Smooth muscle cell (in vitro differentiated cells): ENCODE measurements around the gene AMMECR1. TPM values are rescaled to one million over a fixed set of nuclear protein-coding genes. Genes with fewer than 3 reads are reported as not detected.

ENCODE experiments used
- DNase-seq: peaks from one replicate; lab custom pipeline; 2025; ENCODE audit not compliant: unreplicated experiment; lab: John Stamatoyannopoulos, UW
- H2AFZ ChIP-seq: fragments of 200-600 bp; sonication (generic); 2 replicates; pipeline ENCODE4 v1.6.0; 2016; ENCODE audit warnings: antibody characterized with exemption, low read depth, mild to moderate bottlenecking
- H3F3A ChIP-seq: fragments of 200-600 bp; sonication (generic); 2 replicates; pipeline ENCODE4 v1.6.0; 2017; ENCODE audit warnings: antibody characterized with exemption, low read depth
- H3K27ac ChIP-seq: fragments of 200-600 bp; sonication (generic); 2 replicates; pipeline ENCODE4 v1.5.1; 2016; ENCODE audit warnings: low read depth, mild to moderate bottlenecking
- H3K27me3 ChIP-seq: fragments of 200-600 bp; sonication (generic); 2 replicates; pipeline ENCODE4 v1.6.1; 2016; ENCODE audit warnings: low read depth, mild to moderate bottlenecking
- H3K36me3 ChIP-seq: fragments of 200-600 bp; sonication (generic); 2 replicates; pipeline ENCODE4 v1.5.1; 2016; ENCODE audit warnings: low read depth
- H3K4me1 ChIP-seq: fragments of 200-600 bp; sonication (generic); 2 replicates; pipeline ENCODE4 v1.5.1; 2016; ENCODE audit warnings: low read depth
- H3K4me2 ChIP-seq: fragments of 200-600 bp; sonication (generic); 2 replicates; pipeline ENCODE4 v1.6.0; 2016; ENCODE audit warnings: mild to moderate bottlenecking
- H3K4me3 ChIP-seq: fragments of 200-600 bp; sonication (generic); 2 replicates; pipeline ENCODE4 v1.5.1; 2016; ENCODE audit warnings: mild to moderate bottlenecking
- H3K79me2 ChIP-seq: fragments of 200-600 bp; sonication (generic); 2 replicates; pipeline ENCODE4 v1.6.0; 2016; ENCODE audit warnings: low read depth, mild to moderate bottlenecking
- H3K9ac ChIP-seq: fragments of 200-600 bp; sonication (generic); 2 replicates; pipeline ENCODE4 v1.6.0; 2016; ENCODE audit warnings: low read depth
- H3K9me3 ChIP-seq: fragments of 200-600 bp; sonication (generic); replicated peaks from 2 replicates; pipeline ENCODE4 v1.5.1; 2016; ENCODE audit warnings: low read depth
- H4K20me1 ChIP-seq: fragments of 200-600 bp; sonication (generic); 2 replicates; pipeline ENCODE4 v1.6.0; 2016; ENCODE audit warnings: low read depth
- CTCF ChIP-seq: fragments of 200-600 bp; sonication (generic); IDR thresholded peaks from 2 replicates; pipeline ENCODE4 v1.5.1; 2017; ENCODE audit warnings: borderline replicate concordance, mild to moderate bottlenecking, antibody characterized with exemption; ENCODE audit not compliant: insufficient read depth, poor library complexity, severe bottlenecking
- WGBS: methylation state at CpG from one replicate; pipeline ENCODE4 v1.1.7; 2016; ENCODE audit warnings: low lambda C conversion rate; 5-methylcytosine and 5-hydroxymethylcytosine counted together
- polyA plus RNA-seq: library from polyadenylated mRNA; unstranded; fragments of >200 nt; fragmentation: Nextera tagmentation; extraction: Ambion mirVana; gene quantifications from 2 replicates; pipeline ENCODE4 v1.2.1, GENCODE V29; 2016
- total RNA-seq: library from RNA; depleted of rRNA; stranded (reverse); fragments of >200 nt; gene quantifications from 2 replicates; pipeline ENCODE4 v1.2.3, GENCODE V29; 2014

AMMECR1 gene
- total and polyA plus RNA-seq, 2 experiments from 2014 or later, result 5.5 to 19.6 TPM

- no peak for TF ChIP-seq CTCF
- H3K27ac ChIP-seq, result no peak overlapping the region
- no peak overlapping the region for H2AFZ ChIP-seq
- no peak for DNase-seq
- H3K4me1 ChIP-seq, result no peaks in the 10 kb centered on the region
- H3K9ac ChIP-seq, result no peak overlapping the region
- no peak overlapping the region for H3K4me3 ChIP-seq
- H3K79me2 ChIP-seq, result no peaks in the 10 kb centered on the region
- no peaks in the 10 kb centered on the region for H3K9me3 ChIP-seq
- no peaks in the 10 kb centered on the region for H3F3A ChIP-seq
- H4K20me1 ChIP-seq, result no peaks in the 10 kb centered on the region
- H3K27me3 ChIP-seq, result no peaks in the 10 kb centered on the region
- no peak overlapping the region for H3K4me2 ChIP-seq
- peaks cover 2% of the 10 kb centered on the region for H3K36me3 ChIP-seq
Measured at GRCh38 chrX:110265661-110266060, 52.2 kb downstream of the AMMECR1 start.

GRCh38 chrX:110259117-110259516 lies 58.8 kb downstream of the AMMECR1 start:
- DNase-seq, result no peak
- no peak overlapping the region for H3K4me3 ChIP-seq
- no peaks in the 10 kb centered on the region for H3K4me1 ChIP-seq
- H3K9ac ChIP-seq, result no peak overlapping the region
- H3K27ac ChIP-seq, result no peak overlapping the region
- no peaks in the 10 kb centered on the region for H3K27me3 ChIP-seq
- TF ChIP-seq CTCF, result no peak
- no peaks in the 10 kb centered on the region for H3F3A ChIP-seq
- H3K36me3 ChIP-seq, result peaks cover 2% of the 10 kb centered on the region
- H2AFZ ChIP-seq, result no peak overlapping the region
- 86% methylated on average over 1 of the region's 1 CpG for WGBS
- no peak overlapping the region for H3K4me2 ChIP-seq
- H3K79me2 ChIP-seq, result peaks cover 3% of the 10 kb centered on the region
- H4K20me1 ChIP-seq, result no peaks in the 10 kb centered on the region
- no peaks in the 10 kb centered on the region for H3K9me3 ChIP-seq

GRCh38 chrX:110258552-110258951 lies 59.3 kb downstream of the AMMECR1 start:
- no peak overlapping the region for H3K27ac ChIP-seq

More at GRCh38 chrX:110258552-110258951, 59.3 kb downstream of the AMMECR1 start:
- Histone ChIP-seq H3K4me2 (no peak overlapping the region), H3K27me3 (no peaks in the 10 kb centered on the region), H3F3A (no peaks in the 10 kb centered on the region), H2AFZ (no peak overlapping the region), H3K9me3 (no peaks in the 10 kb centered on the region), H3K79me2 (peaks cover 3% of the 10 kb centered on the region), H3K4me1 (no peaks in the 10 kb centered on the region), H3K4me3 (no peak overlapping the region), H3K9ac (no peak overlapping the region), H4K20me1 (no peaks in the 10 kb centered on the region), H3K36me3 (peaks cover 2% of the 10 kb centered on the region)
- no peak for TF ChIP-seq CTCF
- no peak for DNase-seq
- WGBS, result 86% methylated on average over 1 of the region's 1 CpG
